WI38 (cell line): ENCODE measurements around the gene ZFYVE21.

Source experiments
- H3K4me3 ChIP-seq: 2 replicates; pipeline ENCODE4 v1.5.1; 2011; ENCODE audit warnings: low read depth, mild to moderate bottlenecking, control low read depth, low read length
- TF ChIP-seq, protein P1 (sequence below): IDR thresholded peaks from 2 replicates; pipeline ENCODE4 v1.5.1; 2012; ENCODE audit warnings: low read depth, mild to moderate bottlenecking, control low read depth, low read length

ZFYVE21 gene

DNA sequence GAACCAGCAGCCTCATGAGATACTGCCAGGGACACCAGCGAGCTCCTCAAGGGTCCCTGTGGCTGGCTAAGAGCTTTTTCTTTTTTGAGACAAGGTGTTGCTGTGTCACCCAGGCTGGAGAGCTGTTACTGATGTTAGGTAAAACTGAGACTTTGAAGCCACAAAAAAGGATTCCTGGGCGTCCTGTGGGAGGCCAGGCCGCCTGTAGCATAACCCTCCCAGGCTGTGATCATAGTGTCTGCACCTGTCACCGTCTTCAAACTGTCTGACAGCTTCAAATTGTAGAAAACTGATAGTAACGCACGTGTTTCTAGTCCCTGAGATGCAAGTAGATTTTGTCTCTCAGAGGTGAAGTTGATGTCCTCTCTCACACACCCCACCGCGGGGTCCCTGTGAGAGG is 4.1 kb downstream of the ZFYVE21 start:
- H3K4me3 ChIP-seq = no peak overlapping the region
- TF ChIP-seq, protein P1, sequence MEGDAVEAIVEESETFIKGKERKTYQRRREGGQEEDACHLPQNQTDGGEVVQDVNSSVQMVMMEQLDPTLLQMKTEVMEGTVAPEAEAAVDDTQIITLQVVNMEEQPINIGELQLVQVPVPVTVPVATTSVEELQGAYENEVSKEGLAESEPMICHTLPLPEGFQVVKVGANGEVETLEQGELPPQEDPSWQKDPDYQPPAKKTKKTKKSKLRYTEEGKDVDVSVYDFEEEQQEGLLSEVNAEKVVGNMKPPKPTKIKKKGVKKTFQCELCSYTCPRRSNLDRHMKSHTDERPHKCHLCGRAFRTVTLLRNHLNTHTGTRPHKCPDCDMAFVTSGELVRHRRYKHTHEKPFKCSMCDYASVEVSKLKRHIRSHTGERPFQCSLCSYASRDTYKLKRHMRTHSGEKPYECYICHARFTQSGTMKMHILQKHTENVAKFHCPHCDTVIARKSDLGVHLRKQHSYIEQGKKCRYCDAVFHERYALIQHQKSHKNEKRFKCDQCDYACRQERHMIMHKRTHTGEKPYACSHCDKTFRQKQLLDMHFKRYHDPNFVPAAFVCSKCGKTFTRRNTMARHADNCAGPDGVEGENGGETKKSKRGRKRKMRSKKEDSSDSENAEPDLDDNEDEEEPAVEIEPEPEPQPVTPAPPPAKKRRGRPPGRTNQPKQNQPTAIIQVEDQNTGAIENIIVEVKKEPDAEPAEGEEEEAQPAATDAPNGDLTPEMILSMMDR = no peak

DNA sequence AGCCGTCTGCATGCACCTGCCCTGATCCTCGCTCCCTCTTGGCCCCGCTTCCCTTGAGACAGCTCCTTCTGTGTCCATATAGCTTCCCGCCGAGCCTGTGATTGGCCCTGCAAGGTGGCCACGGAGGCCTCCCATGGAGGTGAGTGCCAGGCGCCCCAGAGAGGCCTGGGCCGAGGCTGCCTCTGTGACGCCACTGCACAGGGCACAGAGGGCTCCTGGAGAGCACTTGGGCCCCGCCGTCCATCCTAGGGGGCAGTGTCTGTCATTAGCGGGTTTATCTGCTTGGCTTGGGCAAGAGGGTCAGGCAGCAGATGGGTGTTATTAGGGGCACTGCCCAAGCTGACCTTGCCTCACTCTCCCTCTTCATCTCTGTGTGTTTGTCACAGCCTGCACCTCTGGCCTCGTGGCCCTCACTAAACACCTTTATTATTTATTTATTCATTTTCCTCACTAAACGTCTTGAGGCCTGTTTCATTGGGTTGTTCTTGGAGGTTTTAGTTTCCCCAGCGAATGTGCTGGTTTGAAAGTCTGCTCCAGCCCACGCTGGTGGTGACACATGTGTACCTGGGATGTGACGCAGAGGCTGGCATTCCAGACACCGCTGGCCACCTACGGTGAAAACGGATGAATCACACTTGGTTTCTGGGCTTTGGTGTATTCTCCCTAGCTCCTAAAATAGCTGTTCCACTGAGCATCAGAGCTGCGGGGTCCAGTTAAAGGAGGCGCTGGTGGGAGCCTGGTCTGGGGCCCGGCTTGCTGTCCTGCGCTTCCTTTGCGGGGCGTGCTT is 5.9 kb downstream of the ZFYVE21 start:
- TF ChIP-seq, protein P1 = no peak

DNA sequence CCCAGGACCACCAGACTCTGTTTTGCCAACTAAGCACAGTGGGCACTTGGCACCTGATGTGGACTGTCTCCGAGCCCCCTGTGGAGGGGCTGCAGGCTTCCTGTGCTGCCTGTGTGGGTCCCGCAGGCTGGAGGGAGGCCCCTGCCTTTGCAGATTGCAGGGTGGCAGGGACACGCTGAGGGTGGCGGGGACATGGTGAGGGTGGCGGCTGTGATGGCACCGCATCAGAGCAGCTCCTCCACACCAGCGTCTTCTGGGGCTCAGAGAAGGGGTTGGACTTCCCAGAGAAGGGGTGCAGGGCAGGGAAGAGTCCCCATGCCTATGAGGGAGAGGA is 8.1 kb downstream of the ZFYVE21 start:
- TF ChIP-seq, protein P1 = no peak
- no peak overlapping the region for H3K4me3 ChIP-seq

More for the DNA sequence above, 5.9 kb downstream of the ZFYVE21 start:
- H3K4me3 ChIP-seq = no peak overlapping the region

DNA sequence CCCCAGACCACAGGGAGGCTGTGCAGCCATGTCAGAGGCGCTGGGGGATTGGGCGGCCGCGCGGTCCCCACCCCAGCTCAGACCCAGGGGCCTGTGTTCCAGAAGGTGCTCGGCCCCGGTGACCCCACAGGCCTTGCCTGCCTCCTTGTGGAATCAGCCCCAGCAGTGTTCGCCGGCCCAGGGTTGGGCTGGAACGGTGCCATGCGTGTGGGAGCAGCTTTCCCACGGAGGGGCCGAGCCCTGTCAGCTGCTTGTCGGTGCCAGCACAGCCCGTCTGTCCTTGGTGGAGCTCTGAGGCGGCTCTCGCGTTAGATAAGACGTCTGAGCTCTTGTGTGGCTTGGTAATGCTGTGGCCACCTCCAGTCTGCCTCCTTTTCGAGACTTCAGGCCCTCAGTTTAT is 8.5 kb downstream of the ZFYVE21 start:
- TF ChIP-seq, protein P1 = no peak
- H3K4me3 ChIP-seq = no peak overlapping the region

DNA sequence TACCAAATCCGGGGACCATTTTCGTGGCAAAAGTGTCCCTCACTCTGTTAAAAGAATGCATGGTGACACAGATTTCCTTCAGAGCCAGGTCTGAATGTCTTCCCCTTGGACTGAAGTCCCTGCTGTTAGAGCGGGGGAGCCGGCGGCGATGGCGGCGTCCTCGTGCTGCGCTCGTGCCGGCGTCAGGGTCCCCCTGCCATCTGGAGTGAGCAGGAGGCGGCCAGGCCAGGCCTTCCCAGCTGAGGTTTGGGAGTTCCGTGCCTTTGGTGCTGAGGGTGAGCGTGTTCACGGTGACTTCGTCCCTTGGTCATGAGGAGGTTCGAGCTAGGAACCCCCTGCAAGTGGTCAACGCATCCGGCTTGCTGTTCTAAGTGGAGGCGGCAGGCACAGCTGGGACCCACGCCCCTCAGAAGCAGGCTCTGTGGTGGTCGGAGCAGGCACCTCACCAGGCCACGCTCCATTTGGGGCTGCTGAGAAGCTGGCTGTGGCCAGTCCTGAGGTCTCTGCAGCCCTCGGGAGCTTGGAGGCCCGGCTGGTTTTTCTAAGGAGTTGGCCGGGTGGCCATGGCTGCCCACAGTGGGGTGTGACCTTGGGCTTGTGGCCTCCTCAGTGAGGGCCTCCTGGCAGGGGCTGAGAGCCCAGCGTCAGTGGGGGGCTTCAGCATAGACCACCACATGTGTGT is 9.5 kb downstream of the ZFYVE21 start:
- no peak overlapping the region for H3K4me3 ChIP-seq
- TF ChIP-seq, protein P1 = no peak

DNA sequence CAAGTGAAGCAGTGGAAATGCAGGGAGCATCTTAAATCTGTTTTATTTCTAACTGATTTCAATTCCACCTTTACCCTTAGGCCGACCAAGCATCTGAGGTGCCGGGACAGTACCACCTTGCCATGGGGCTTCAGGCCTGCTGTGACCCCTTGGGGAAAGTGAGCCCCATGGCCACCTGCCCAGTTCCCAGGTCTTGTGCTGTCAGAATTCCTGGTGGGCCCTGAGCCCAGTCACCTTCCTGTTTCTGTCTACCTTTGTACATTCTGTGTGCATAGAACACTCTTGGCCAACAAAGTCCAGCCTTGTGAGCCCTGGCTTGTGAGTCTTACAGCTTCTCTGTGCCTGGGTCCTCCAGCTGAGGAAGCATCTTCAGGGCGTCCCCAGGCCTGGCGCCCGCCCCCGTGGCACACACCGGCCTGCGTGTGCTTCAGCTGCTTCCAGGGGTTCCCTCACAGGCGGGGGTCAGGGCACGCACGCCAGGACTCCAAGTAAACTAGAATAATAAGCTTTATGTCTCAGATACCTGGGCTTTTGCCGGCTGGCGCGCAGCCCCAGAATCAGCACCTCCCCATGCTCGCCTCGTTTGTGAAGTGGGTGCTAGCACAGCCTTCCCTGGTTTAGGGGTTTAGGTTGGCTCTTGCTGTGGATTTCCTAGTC is 10.3 kb downstream of the ZFYVE21 start:
- H3K4me3 ChIP-seq = no peak overlapping the region
- TF ChIP-seq, protein P1 = no peak

DNA sequence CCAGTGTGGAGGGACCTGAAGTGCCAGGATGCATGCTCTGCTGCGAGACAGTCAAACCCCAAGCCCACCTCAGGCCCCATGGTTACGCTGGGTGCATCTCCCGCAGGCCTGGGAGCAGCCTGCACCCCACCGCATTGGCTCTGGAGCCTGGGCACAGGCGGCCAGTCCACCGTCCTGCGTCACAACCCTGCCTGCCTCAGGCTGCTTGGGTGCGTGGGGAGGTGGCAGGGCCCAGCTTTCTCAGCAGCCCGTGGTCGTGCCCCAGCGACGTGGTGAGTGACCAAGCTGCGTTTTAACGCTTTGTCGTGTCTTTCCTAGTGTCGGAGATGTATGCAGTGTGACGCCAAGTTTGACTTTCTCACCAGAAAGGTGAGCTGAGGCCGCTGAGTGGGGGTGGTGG is 10.9 kb downstream of the ZFYVE21 start:
- no peak overlapping the region for H3K4me3 ChIP-seq
- TF ChIP-seq, protein P1 = no peak
